Smooth muscle cell (in vitro differentiated cells): ENCODE measurements around the gene USP9X. TPM values are rescaled to one million over a fixed set of nuclear protein-coding genes. Genes with fewer than 3 reads are reported as not detected.

Experiments used
- DNase-seq: peaks from one replicate; lab custom pipeline; 2025; ENCODE audit not compliant: unreplicated experiment; lab: John Stamatoyannopoulos, UW
- H2AFZ ChIP-seq: fragments of 200-600 bp; sonication (generic); 2 replicates; pipeline ENCODE4 v1.6.0; 2016; ENCODE audit warnings: antibody characterized with exemption, low read depth, mild to moderate bottlenecking
- H3F3A ChIP-seq: fragments of 200-600 bp; sonication (generic); 2 replicates; pipeline ENCODE4 v1.6.0; 2017; ENCODE audit warnings: antibody characterized with exemption, low read depth
- H3K27ac ChIP-seq: fragments of 200-600 bp; sonication (generic); 2 replicates; pipeline ENCODE4 v1.5.1; 2016; ENCODE audit warnings: low read depth, mild to moderate bottlenecking
- H3K27me3 ChIP-seq: fragments of 200-600 bp; sonication (generic); 2 replicates; pipeline ENCODE4 v1.6.1; 2016; ENCODE audit warnings: low read depth, mild to moderate bottlenecking
- H3K36me3 ChIP-seq: fragments of 200-600 bp; sonication (generic); 2 replicates; pipeline ENCODE4 v1.5.1; 2016; ENCODE audit warnings: low read depth
- H3K4me1 ChIP-seq: fragments of 200-600 bp; sonication (generic); 2 replicates; pipeline ENCODE4 v1.5.1; 2016; ENCODE audit warnings: low read depth
- H3K4me2 ChIP-seq: fragments of 200-600 bp; sonication (generic); 2 replicates; pipeline ENCODE4 v1.6.0; 2016; ENCODE audit warnings: mild to moderate bottlenecking
- H3K4me3 ChIP-seq: fragments of 200-600 bp; sonication (generic); 2 replicates; pipeline ENCODE4 v1.5.1; 2016; ENCODE audit warnings: mild to moderate bottlenecking
- H3K79me2 ChIP-seq: fragments of 200-600 bp; sonication (generic); 2 replicates; pipeline ENCODE4 v1.6.0; 2016; ENCODE audit warnings: low read depth, mild to moderate bottlenecking
- H3K9ac ChIP-seq: fragments of 200-600 bp; sonication (generic); 2 replicates; pipeline ENCODE4 v1.6.0; 2016; ENCODE audit warnings: low read depth
- H3K9me3 ChIP-seq: fragments of 200-600 bp; sonication (generic); replicated peaks from 2 replicates; pipeline ENCODE4 v1.5.1; 2016; ENCODE audit warnings: low read depth
- H4K20me1 ChIP-seq: fragments of 200-600 bp; sonication (generic); 2 replicates; pipeline ENCODE4 v1.6.0; 2016; ENCODE audit warnings: low read depth
- CTCF ChIP-seq: fragments of 200-600 bp; sonication (generic); IDR thresholded peaks from 2 replicates; pipeline ENCODE4 v1.5.1; 2017; ENCODE audit warnings: borderline replicate concordance, mild to moderate bottlenecking, antibody characterized with exemption; ENCODE audit not compliant: insufficient read depth, poor library complexity, severe bottlenecking
- WGBS: methylation state at CpG from one replicate; pipeline ENCODE4 v1.1.7; 2016; ENCODE audit warnings: low lambda C conversion rate; 5-methylcytosine and 5-hydroxymethylcytosine counted together
- polyA plus RNA-seq: library from polyadenylated mRNA; unstranded; fragments of >200 nt; fragmentation: Nextera tagmentation; extraction: Ambion mirVana; gene quantifications from 2 replicates; pipeline ENCODE4 v1.2.1, GENCODE V29; 2016
- total RNA-seq: library from RNA; depleted of rRNA; stranded (reverse); fragments of >200 nt; gene quantifications from 2 replicates; pipeline ENCODE4 v1.2.3, GENCODE V29; 2014

The USP9X gene
- total and polyA plus RNA-seq, 2 experiments from 2014 or later = 26.0 to 98.0 TPM

GRCh38 chrX:41064018-41064417 is 21.2 kb upstream of the USP9X start:
- no peak overlapping the region for H2AFZ ChIP-seq
- H3K27me3 ChIP-seq = no peaks in the 10 kb centered on the region
- no peaks in the 10 kb centered on the region for H3K79me2 ChIP-seq
- H3K36me3 ChIP-seq = no peaks in the 10 kb centered on the region
- TF ChIP-seq CTCF = no peak
- 84% methylated on average over 5 of the region's 5 CpGs for WGBS
- no peaks in the 10 kb centered on the region for H3K4me1 ChIP-seq
- DNase-seq = no peak
- no peak overlapping the region for H3K27ac ChIP-seq
- no peaks in the 10 kb centered on the region for H4K20me1 ChIP-seq
- no peak overlapping the region for H3K4me2 ChIP-seq
- no peaks in the 10 kb centered on the region for H3K9me3 ChIP-seq
- no peaks in the 10 kb centered on the region for H3F3A ChIP-seq
- H3K4me3 ChIP-seq = no peak overlapping the region
- no peak overlapping the region for H3K9ac ChIP-seq

DNA sequence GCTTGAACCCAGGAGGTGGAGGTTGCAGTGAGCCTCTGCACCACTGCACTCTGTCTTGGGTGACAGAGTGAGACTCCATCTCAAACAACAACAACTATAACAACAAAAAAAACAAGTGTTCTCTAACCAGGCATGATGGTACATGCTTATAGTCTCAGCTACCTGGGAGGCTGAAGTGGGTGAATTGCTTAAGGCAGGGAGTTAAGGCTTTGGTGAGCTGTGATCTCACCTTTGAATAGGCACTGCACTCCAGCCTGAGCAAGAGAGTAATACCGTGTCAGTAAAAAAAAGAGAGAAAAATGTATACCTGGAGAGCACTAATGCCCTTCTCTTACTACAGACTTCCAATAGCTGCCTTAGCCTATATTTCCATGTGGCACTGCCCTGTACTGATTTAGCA is 18.9 kb upstream of the USP9X start:
- 85% methylated on average over 1 of the region's 1 CpG for WGBS
- no peak for TF ChIP-seq CTCF
- DNase-seq = no peak
- no peak overlapping the region for H3K27ac ChIP-seq
- no peak overlapping the region for H2AFZ ChIP-seq
- H3K4me3 ChIP-seq = no peak overlapping the region
- H4K20me1 ChIP-seq = no peaks in the 10 kb centered on the region
- no peaks in the 10 kb centered on the region for H3K79me2 ChIP-seq
- no peaks in the 10 kb centered on the region for H3F3A ChIP-seq
- H3K27me3 ChIP-seq = no peaks in the 10 kb centered on the region
- H3K4me2 ChIP-seq = no peak overlapping the region
- H3K36me3 ChIP-seq = no peaks in the 10 kb centered on the region
- no peaks in the 10 kb centered on the region for H3K4me1 ChIP-seq
- H3K9ac ChIP-seq = no peak overlapping the region
- no peaks in the 10 kb centered on the region for H3K9me3 ChIP-seq

DNA sequence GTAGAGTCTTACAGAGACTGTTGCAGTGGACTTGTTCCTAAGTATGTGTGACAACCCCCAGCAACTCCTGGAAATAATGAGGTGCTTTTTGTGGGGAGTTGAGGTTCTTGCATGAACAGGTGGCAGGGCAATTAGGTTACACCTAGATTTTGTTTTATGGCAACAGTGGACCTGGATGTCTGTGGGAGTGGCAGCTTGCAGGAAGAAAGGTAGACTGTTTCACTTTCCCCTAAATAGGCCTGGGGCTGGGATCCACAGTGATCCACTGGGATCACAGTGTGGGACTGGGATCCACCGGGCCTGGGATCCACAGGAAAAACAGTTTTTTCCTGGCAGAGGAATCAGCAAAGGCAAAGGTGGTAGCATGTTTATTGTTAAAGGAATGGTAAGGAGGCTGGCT is 18.3 kb upstream of the USP9X start:
- no peaks in the 10 kb centered on the region for H3K4me1 ChIP-seq
- H3K27me3 ChIP-seq = no peaks in the 10 kb centered on the region
- H3K9me3 ChIP-seq = no peaks in the 10 kb centered on the region
- 76% methylated on average over 1 of the region's 1 CpG for WGBS
- no peaks in the 10 kb centered on the region for H3F3A ChIP-seq
- no peaks in the 10 kb centered on the region for H4K20me1 ChIP-seq
- no peak overlapping the region for H3K4me3 ChIP-seq
- no peaks in the 10 kb centered on the region for H3K36me3 ChIP-seq
- H3K79me2 ChIP-seq = no peaks in the 10 kb centered on the region
- H3K27ac ChIP-seq = no peak overlapping the region
- H3K4me2 ChIP-seq = no peak overlapping the region
- H2AFZ ChIP-seq = no peak overlapping the region
- no peak for DNase-seq
- no peak overlapping the region for H3K9ac ChIP-seq
- TF ChIP-seq CTCF = no peak

DNA sequence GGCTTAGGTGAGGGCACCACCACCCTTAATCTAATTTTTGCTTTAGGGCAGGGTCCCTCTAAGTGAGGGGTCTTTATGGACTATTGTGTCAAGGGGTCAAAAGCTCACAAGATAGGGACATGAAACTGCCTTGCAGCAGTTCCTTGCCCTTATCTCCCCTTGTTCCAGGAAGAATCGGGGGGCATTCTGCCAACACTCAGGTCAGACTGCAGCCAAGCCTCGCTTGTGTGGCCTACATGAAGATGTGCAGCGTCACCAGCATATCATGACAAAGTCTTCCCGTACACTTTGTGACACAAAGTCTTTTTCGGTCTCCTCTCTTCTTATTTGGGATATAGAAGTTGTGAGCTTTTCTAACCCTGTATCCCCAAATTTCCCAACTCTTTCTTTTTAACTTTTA is 17.5 kb upstream of the USP9X start:
- Histone ChIP-seq H3K27ac (no peak overlapping the region), H3K4me1 (no peaks in the 10 kb centered on the region), H3K4me2 (no peak overlapping the region), H3K9ac (no peak overlapping the region), H3F3A (no peaks in the 10 kb centered on the region), H2AFZ (no peak overlapping the region), H3K79me2 (no peaks in the 10 kb centered on the region), H3K4me3 (no peak overlapping the region), H4K20me1 (no peaks in the 10 kb centered on the region), H3K9me3 (no peaks in the 10 kb centered on the region), H3K36me3 (no peaks in the 10 kb centered on the region), H3K27me3 (no peaks in the 10 kb centered on the region)
- DNase-seq = no peak
- 93% methylated on average over 5 of the region's 5 CpGs for WGBS
- TF ChIP-seq CTCF = no peak
